Activated T-helper 1 cell treated with anti-CD3 and anti-CD28 coated beads, Interleukin-12 subunit alpha, Interleukin-12 subunit beta, Interleukin-2, Interleukin-4 antibody, amounts not matched to agents 30 ng/mL and 10 ng/mL and 1 ng/mL, durations not matched to agents 14 hours and 24 hours and 36 hours (primary cell): ENCODE data around the gene HOXD11. TPM values are rescaled to one million over a fixed set of nuclear protein-coding genes. Genes with fewer than 3 reads are reported as not detected.

ENCODE experiments used
- DNase-seq: peaks from one replicate; pipeline ENCODE4 v3.0.0; 2021; ENCODE audit warnings: low spot score
- H3K27ac Mint-ChIP-seq: one replicate; pipeline ENCODE4 v1.8.0; 2021; ENCODE audit warnings: mild to moderate bottlenecking, mixed read lengths
- H3K27me3 Mint-ChIP-seq: one replicate; pipeline ENCODE4 v1.8.0; 2022; ENCODE audit warnings: mild to moderate bottlenecking, moderate library complexity, mixed read lengths; ENCODE audit not compliant: insufficient read depth
- H3K36me3 Mint-ChIP-seq: one replicate; pipeline ENCODE4 v1.8.0; 2021; ENCODE audit warnings: low read depth, mixed read lengths
- H3K4me1 Mint-ChIP-seq: one replicate; pipeline ENCODE4 v1.8.0; 2021; ENCODE audit warnings: low read depth, mixed read lengths
- H3K4me3 Mint-ChIP-seq: one replicate; pipeline ENCODE4 v1.8.0; 2021; ENCODE audit warnings: mild to moderate bottlenecking, moderate library complexity, mixed read lengths
- H3K9me3 Mint-ChIP-seq: one replicate; pipeline ENCODE4 v1.8.0; 2021; ENCODE audit warnings: mixed read lengths
- intact Hi-C: fragments of 100-400 bp; cut with micrococcal nuclease; formaldehyde crosslinking; loops from one replicate; pipeline ENCODE4 v1.15.1; 2024
- total RNA-seq: library from RNA; stranded (reverse); gene quantifications from 2 replicates; pipeline ENCODE4 v1.2.3, GENCODE V29; 2022

Gene HOXD11
- total RNA-seq, 1 donor from 2014 or later = not detected

GRCh38 chr2:176076063-176076462, 31.0 kb upstream of the HOXD11 start:
- intact Hi-C loops = loop anchor here (2.0 kb wide), 1 partner anchor 87 kb away; no protein-coding TSS in a partner anchor
- Mint-ChIP-seq H3K4me1 (no peaks in the 10 kb centered on the region), H3K27me3 (peaks cover 72% of the 10 kb centered on the region), H3K27ac (no peak overlapping the region), H3K4me3 (no peak overlapping the region), H3K9me3 (peaks cover 4% of the 10 kb centered on the region), H3K36me3 (peaks cover 3% of the 10 kb centered on the region)
- DNase-seq = no peak

- intact Hi-C loops = loop anchor here (2.0 kb wide), 1 partner anchor 86 kb away; no protein-coding TSS in a partner anchor
- peaks cover 4% of the 10 kb centered on the region for H3K9me3 Mint-ChIP-seq
- no peak overlapping the region for H3K27ac Mint-ChIP-seq
- no peak overlapping the region for H3K4me3 Mint-ChIP-seq
- no peak for DNase-seq
- no peaks in the 10 kb centered on the region for H3K4me1 Mint-ChIP-seq
- peaks cover 3% of the 10 kb centered on the region for H3K36me3 Mint-ChIP-seq
- H3K27me3 Mint-ChIP-seq = peaks cover 75% of the 10 kb centered on the region
Observed at GRCh38 chr2:176076796-176077195, 30.3 kb upstream of the HOXD11 start.

DNA sequence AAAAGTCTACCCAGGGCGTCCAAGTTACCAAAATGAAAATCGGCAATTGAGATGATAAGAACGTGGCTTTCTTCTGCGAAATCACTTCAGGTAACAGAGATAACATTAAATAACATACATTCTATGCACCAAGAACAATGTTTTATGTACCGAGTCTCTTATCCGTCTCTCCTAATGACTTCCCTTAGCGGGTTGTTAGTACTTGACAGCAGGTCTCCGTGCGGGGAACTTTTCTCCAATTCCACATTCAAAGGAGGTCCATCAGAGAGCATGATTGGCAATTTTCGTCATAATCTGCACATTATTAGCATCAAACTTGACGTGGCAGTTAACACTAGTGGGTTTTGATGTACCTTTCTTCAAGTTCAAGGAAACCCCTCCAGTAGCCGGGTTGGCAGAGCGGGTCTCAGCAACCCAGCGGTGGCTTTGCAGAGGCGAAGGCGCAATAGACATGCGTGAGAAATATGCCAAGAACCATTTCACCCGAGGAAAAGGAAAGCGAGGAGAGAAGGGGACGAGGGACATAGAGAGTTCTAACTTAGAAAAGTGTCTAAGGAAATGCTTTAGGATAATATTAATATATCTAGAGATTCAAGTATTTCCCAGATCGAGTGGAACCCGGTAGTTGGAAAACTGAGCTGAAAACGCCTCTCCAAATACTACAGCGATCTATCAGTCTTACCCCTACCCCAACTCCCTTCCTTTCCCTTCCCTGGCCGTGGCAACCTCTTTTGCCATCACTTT, 28.4 kb upstream of the HOXD11 start:
- DNase-seq = no peak
- H3K27ac Mint-ChIP-seq = peak overlapping the region; percentile 89
- peaks cover 3% of the 10 kb centered on the region for H3K36me3 Mint-ChIP-seq
- H3K27me3 Mint-ChIP-seq = peaks cover 71% of the 10 kb centered on the region
- peak overlapping the region; percentile 19 for H3K4me3 Mint-ChIP-seq
- peaks cover 4% of the 10 kb centered on the region for H3K9me3 Mint-ChIP-seq
- intact Hi-C loops = loop anchor here (1.0 to 2.0 kb wide), 3 partner anchors 19 to 1744 kb away; partner anchors contain the start of gene SP9
- no peaks in the 10 kb centered on the region for H3K4me1 Mint-ChIP-seq

DNA sequence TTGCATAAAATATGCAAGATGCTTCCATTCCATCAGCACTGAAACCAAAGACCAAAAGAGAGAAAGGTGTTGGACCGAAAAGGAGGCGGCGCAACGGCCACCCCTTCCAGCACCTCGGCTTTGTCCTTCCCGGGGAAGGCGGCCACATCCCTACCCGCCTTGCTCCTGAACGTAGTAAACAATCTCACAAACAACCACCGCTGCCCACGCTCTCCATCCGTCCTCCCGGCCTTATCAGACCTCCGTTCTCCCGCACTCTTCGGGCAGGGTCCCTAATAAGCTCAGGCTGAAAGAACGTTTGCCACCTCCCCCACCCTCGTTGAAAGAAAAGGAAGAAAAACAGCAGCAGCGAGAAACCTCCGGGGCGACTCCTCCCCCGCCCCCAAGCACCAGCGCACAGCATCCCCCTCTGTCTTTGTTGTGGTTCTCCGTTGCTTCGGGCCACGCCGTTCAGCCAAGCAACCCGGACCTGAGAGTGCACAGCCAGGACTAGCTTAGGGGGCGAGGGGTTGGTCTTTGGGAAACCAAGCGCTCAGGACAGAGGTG, 27.7 kb upstream of the HOXD11 start:
- no peaks in the 10 kb centered on the region for H3K4me1 Mint-ChIP-seq
- peak overlapping the region; percentile 89 for H3K27ac Mint-ChIP-seq
- intact Hi-C loops = loop anchor here (2.0 kb wide), 2 partner anchors 51 to 1745 kb away; partner anchors contain the start of gene SP9
- peaks cover 3% of the 10 kb centered on the region for H3K36me3 Mint-ChIP-seq
- peaks cover 4% of the 10 kb centered on the region for H3K9me3 Mint-ChIP-seq
- no peak for DNase-seq
- H3K4me3 Mint-ChIP-seq = peak overlapping the region; percentile 19
- peaks cover 72% of the 10 kb centered on the region for H3K27me3 Mint-ChIP-seq

DNA sequence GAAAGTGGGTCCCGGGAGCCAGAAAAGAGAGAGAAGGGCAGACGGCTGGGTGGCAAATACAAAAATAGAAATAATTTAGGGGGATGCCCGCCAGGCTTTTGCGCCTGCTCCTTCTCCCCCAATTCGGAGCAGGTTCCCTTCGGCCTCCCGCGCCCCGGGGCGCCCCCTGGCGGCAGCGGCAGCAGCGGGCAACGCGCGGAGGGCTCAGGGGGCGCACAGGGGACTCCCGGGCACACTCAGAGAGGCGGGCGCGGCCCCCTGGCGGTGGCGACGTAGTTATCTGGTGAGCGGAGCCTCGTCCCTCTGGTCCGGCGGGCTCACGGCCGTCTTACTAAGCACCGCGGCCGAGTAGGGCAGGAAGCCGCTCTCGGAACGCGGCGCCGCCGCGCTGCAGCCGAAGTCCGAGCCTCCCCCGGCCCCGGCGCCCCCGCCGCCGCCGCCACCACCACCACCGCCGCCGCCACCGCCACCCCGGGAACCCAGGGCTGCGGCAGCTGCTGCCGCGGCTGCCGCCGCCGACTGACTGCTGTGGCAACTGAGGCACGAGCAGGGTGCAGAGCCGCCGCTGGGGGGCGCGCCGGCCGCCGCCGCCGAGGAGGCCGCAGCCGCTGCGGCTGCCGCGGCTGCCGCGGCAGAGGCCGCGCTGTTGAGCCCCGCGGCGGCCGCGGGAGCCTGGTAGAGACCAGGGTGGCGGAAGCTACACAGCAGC, 27.1 kb upstream of the HOXD11 start:
- intact Hi-C loops = loop anchor here (2.0 kb wide), 2 partner anchors 51 to 1745 kb away; partner anchors contain the start of gene SP9
- H3K4me1 Mint-ChIP-seq = no peaks in the 10 kb centered on the region

GRCh38 chr2:176080540-176081375, 26.3 kb upstream of the HOXD11 start:
- peaks cover 3% of the 10 kb centered on the region for H3K36me3 Mint-ChIP-seq
- intact Hi-C loops = no loop called here
- DNase-seq = no peak
- no peaks in the 10 kb centered on the region for H3K4me1 Mint-ChIP-seq
- peak overlapping the region; percentile 81 for H3K27ac Mint-ChIP-seq
- H3K9me3 Mint-ChIP-seq = peaks cover 4% of the 10 kb centered on the region
- no peak overlapping the region for H3K4me3 Mint-ChIP-seq
- peaks cover 73% of the 10 kb centered on the region for H3K27me3 Mint-ChIP-seq

More for the DNA sequence above, 27.1 kb upstream of the HOXD11 start:
- H3K27me3 Mint-ChIP-seq = peaks cover 72% of the 10 kb centered on the region
- peak overlapping the region; percentile 89 for H3K27ac Mint-ChIP-seq
- DNase-seq = no peak
- H3K9me3 Mint-ChIP-seq = peaks cover 4% of the 10 kb centered on the region
- peaks cover 3% of the 10 kb centered on the region for H3K36me3 Mint-ChIP-seq
- peak overlapping the region; percentile 15 for H3K4me3 Mint-ChIP-seq

- peaks cover 4% of the 10 kb centered on the region for H3K9me3 Mint-ChIP-seq
- H3K4me1 Mint-ChIP-seq = no peaks in the 10 kb centered on the region
- peaks cover 72% of the 10 kb centered on the region for H3K27me3 Mint-ChIP-seq
- peak overlapping the region; percentile 81 for H3K27ac Mint-ChIP-seq
- no peak for DNase-seq
- H3K4me3 Mint-ChIP-seq = no peak overlapping the region
- intact Hi-C loops = no loop called here
- H3K36me3 Mint-ChIP-seq = peaks cover 3% of the 10 kb centered on the region
Observed at GRCh38 chr2:176081376-176081836, 25.7 kb upstream of the HOXD11 start.

- H3K27ac Mint-ChIP-seq = peak overlapping the region; percentile 81
- DNase-seq = no peak
- intact Hi-C loops = no loop called here
- H3K9me3 Mint-ChIP-seq = peaks cover 4% of the 10 kb centered on the region
- no peaks in the 10 kb centered on the region for H3K4me1 Mint-ChIP-seq
- no peak overlapping the region for H3K4me3 Mint-ChIP-seq
- peaks cover 3% of the 10 kb centered on the region for H3K36me3 Mint-ChIP-seq
- peaks cover 74% of the 10 kb centered on the region for H3K27me3 Mint-ChIP-seq
Observed at GRCh38 chr2:176081837-176082524, 25.1 kb upstream of the HOXD11 start.

GRCh38 chr2:176082525-176082823, 24.6 kb upstream of the HOXD11 start:
- Mint-ChIP-seq H3K4me3 (no peak overlapping the region), H3K27me3 (peaks cover 79% of the 10 kb centered on the region), H3K27ac (peak overlapping the region; percentile 40), H3K4me1 (no peaks in the 10 kb centered on the region), H3K9me3 (peaks cover 4% of the 10 kb centered on the region), H3K36me3 (peaks cover 3% of the 10 kb centered on the region)
- intact Hi-C loops = no loop called here
- no peak for DNase-seq

DNA sequence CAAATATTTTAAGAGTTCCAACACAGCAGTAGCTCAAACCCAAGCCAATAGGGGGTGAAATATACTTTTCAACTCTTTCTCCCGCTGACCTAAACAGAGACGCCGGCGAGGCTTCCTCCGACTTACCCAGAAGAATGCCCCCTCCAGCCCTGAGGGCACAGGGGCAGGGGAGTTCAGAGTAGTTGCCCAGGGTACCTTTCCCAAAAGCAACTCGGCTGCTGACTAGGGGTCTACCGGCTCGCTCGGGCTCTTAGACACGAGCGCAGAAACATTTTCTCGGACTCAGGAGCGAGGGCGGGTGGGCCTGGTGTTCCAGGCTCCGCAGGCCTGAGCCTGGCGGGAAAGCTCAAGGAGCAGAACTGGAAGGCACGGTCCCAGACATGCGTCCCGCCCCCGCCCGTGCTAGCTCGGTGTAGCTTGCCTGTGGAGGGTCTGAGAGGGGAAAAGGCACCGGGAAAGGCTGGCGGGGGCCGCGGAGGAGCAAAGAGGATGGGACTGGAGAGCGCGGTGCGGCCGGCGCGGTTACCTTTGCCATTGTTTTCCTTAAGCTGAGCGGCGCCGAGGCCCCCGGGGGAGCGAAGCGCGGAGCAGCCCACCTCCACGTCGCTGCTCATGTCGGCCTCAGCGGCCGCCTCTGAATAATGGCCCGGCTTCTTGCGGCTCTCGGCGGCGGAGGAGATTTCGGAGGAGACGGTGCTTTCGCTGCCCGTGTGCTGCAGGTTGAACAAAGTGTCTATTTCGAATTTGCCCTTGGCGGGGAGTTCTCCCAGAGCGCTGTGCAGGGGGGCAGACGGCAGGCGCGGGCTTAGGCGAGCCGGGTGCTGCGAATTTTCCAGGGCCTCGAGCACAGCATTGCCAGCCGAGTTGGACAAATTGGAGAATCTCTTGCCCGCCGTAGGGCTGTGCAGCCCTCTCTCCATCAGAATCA, 24.0 kb upstream of the HOXD11 start:
- no peak overlapping the region for H3K4me3 Mint-ChIP-seq
- H3K9me3 Mint-ChIP-seq = peaks cover 4% of the 10 kb centered on the region
- H3K27ac Mint-ChIP-seq = peak overlapping the region; percentile 64
- intact Hi-C loops = no loop called here
- peaks cover 84% of the 10 kb centered on the region for H3K27me3 Mint-ChIP-seq
- H3K4me1 Mint-ChIP-seq = no peaks in the 10 kb centered on the region
- H3K36me3 Mint-ChIP-seq = peaks cover 3% of the 10 kb centered on the region
- DNase-seq = no peak

- no peak within 1 kb of the TSS for H3K4me3 Mint-ChIP-seq
Observed at GRCh38 chr2:176083796-176084261, 23.3 kb upstream of the HOXD11 start, which contains the start of gene EVX2. TSS of gene EVX2 (minus strand) at chr2:176083962. CDS start at chr2:176083776, 186 bp downstream.

More at GRCh38 chr2:176083796-176084261, 23.3 kb upstream of the HOXD11 start, which contains the start of gene EVX2:
- peak within 1 kb of the TSS; percentile 64 for H3K27ac Mint-ChIP-seq
- DNase-seq = no peak
- H3K36me3 Mint-ChIP-seq = peaks cover 3% of the 10 kb centered on the region
- intact Hi-C loops = loop anchor here (2.0 kb wide), 1 partner anchor 27 kb away; no protein-coding TSS in a partner anchor
- peaks cover 84% of the 10 kb centered on the region for H3K27me3 Mint-ChIP-seq
- peaks cover 4% of the 10 kb centered on the region for H3K9me3 Mint-ChIP-seq
- H3K4me1 Mint-ChIP-seq = no peaks in the 10 kb centered on the region
